Measurements from ENCODE around the gene NRXN3.

GRCh38 chr14:79638672-79639266 lies 1468.6 kb downstream of the NRXN3 start:
- TF ChIP-seq EP300 (IDR thresholded peaks at IDR 0.05; ENCODE audit: low read depth) (no peak), POLR2A (IDR thresholded peaks at IDR 0.05) (no peak), CTCF (IDR thresholded peaks at IDR 0.05) (no peak), POLR2AphosphoS5 (IDR thresholded peaks at IDR 0.05) (no peak)
